Neural cell (in vitro differentiated cells): ENCODE data around the gene PPIE. TPM values are rescaled to one million over a fixed set of nuclear protein-coding genes. Genes with fewer than 3 reads are reported as not detected.

ENCODE experiments used
- H2AFZ ChIP-seq: fragments of 200-600, 300-800 bp; sonication (generic), shearing (Covaris generic); 2 replicates; pipeline ENCODE4 v1.6.0; 2014; ENCODE audit warnings: low read depth, mild to moderate bottlenecking, antibody characterized with exemption, low read length, moderate library complexity
- H3F3A ChIP-seq: fragments of 200-600 bp; shearing (Covaris generic); 2 replicates; pipeline ENCODE4 v1.6.1; 2016; ENCODE audit warnings: mild to moderate bottlenecking, moderate library complexity, mixed read lengths, antibody characterized with exemption, low read length; ENCODE audit not compliant: insufficient read depth, poor library complexity, severe bottlenecking
- H3K27ac ChIP-seq: fragments of 200-600, 300-800 bp; sonication (generic), shearing (Covaris generic); 2 replicates; pipeline ENCODE4 v1.5.1; 2014; ENCODE audit warnings: mild to moderate bottlenecking, low read length, moderate library complexity
- H3K27me3 ChIP-seq: fragments of 300-800, 200-600 bp; sonication (generic), shearing (Covaris generic); 2 replicates; pipeline ENCODE4 v1.6.0; 2014; ENCODE audit warnings: mild to moderate bottlenecking, low read depth, low read length, moderate library complexity; ENCODE audit not compliant: insufficient read depth
- H3K36me3 ChIP-seq: fragments of 300-800, 200-600 bp; sonication (generic), shearing (Covaris generic); 2 replicates; pipeline ENCODE4 v1.5.1; 2014; ENCODE audit warnings: mild to moderate bottlenecking, antibody characterized with exemption, low read length, moderate library complexity; ENCODE audit not compliant: insufficient read depth
- H3K4me2 ChIP-seq: fragments of 300-800, 200-600 bp; sonication (generic), shearing (Covaris generic); 2 replicates; pipeline ENCODE4 v1.6.0; 2014; ENCODE audit warnings: mild to moderate bottlenecking, low read length
- H3K4me3 ChIP-seq: fragments of 300-800, 200-600 bp; sonication (generic), shearing (Covaris generic); 2 replicates; pipeline ENCODE4 v1.5.1; 2014; ENCODE audit warnings: mild to moderate bottlenecking, low read length, moderate library complexity
- H3K79me2 ChIP-seq: fragments of 200-600 bp; shearing (Covaris generic); replicated peaks from 2 replicates; pipeline ENCODE4 v1.6.0; 2014; ENCODE audit warnings: mild to moderate bottlenecking, low read length, moderate library complexity; ENCODE audit not compliant: insufficient read depth
- H3K9ac ChIP-seq: fragments of 300-800, 200-600 bp; sonication (generic), shearing (Covaris generic); 2 replicates; pipeline ENCODE4 v1.6.1; 2016; ENCODE audit warnings: mild to moderate bottlenecking, low read length, mixed read lengths
- H3K9me2 ChIP-seq: fragments of 200-600 bp; shearing (Covaris generic); 2 replicates; pipeline ENCODE4 v1.6.1; 2016; ENCODE audit warnings: mild to moderate bottlenecking, low read length, mixed read lengths; ENCODE audit not compliant: insufficient read depth
- H3K9me3 ChIP-seq: fragments of 200-600, 300-800 bp; sonication (generic), shearing (Covaris generic); 2 replicates; pipeline ENCODE4 v1.6.1; 2016; ENCODE audit warnings: mild to moderate bottlenecking, mixed run types, low read length, moderate library complexity, mixed read lengths
- H4K20me1 ChIP-seq: fragments of 200-600 bp; shearing (Covaris generic); 2 replicates; pipeline ENCODE4 v1.6.1; 2016; ENCODE audit warnings: mild to moderate bottlenecking, mixed run types; ENCODE audit not compliant: insufficient read depth
- CTCF ChIP-seq: fragments of 450-650 bp; IDR thresholded peaks from 2 replicates; pipeline ENCODE4 v1.5.1; 2014; ENCODE audit warnings: antibody characterized with exemption, mild to moderate bottlenecking, moderate library complexity; ENCODE audit not compliant: poor library complexity, severe bottlenecking
- EP300 ChIP-seq: fragments of 450-650 bp; conservative IDR thresholded peaks from 2 replicates; pipeline ENCODE4 v1.6.1; 2014; ENCODE audit warnings: antibody characterized with exemption, mild to moderate bottlenecking, moderate library complexity; ENCODE audit not compliant: poor library complexity, severe bottlenecking
- EZH2 ChIP-seq: fragments of 200-600, 300-800 bp; shearing (Covaris generic), sonication (generic); IDR thresholded peaks from 2 replicates; pipeline ENCODE4 v1.6.1; 2014; ENCODE audit warnings: antibody characterized with exemption, low read length, borderline replicate concordance, mild to moderate bottlenecking; ENCODE audit not compliant: insufficient read depth, poor library complexity, severe bottlenecking
- MXI1 ChIP-seq: fragments of 450-650 bp; conservative IDR thresholded peaks from 2 replicates; pipeline ENCODE4 v1.6.1; 2014; ENCODE audit warnings: antibody characterized with exemption, mild to moderate bottlenecking; ENCODE audit not compliant: poor library complexity, severe bottlenecking
- POLR2AphosphoS5 ChIP-seq: IDR thresholded peaks from 2 replicates; pipeline ENCODE4 v1.6.1; 2012
- RAD21 ChIP-seq: fragments of 450-650 bp; conservative IDR thresholded peaks from 2 replicates; pipeline ENCODE4 v1.6.1; 2014; ENCODE audit warnings: antibody characterized with exemption, mild to moderate bottlenecking, moderate library complexity
- SMC3 ChIP-seq: fragments of 450-650 bp; conservative IDR thresholded peaks from 2 replicates; pipeline ENCODE4 v1.6.1; 2014; ENCODE audit warnings: antibody characterized with exemption, mild to moderate bottlenecking, moderate library complexity; ENCODE audit not compliant: poor library complexity
- TAF1 ChIP-seq: IDR thresholded peaks from 2 replicates; pipeline ENCODE4 v1.6.1; 2012; ENCODE audit warnings: low read depth
- polyA plus RNA-seq: library from polyadenylated mRNA; depleted of rRNA; stranded (reverse); fragments of >200 nt; gene quantifications from 2 replicates; pipeline ENCODE4 v1.2.3, GENCODE V29; 2014
- TF ChIP-seq, protein P1 (sequence below): IDR thresholded peaks from 2 replicates; pipeline ENCODE4 v1.6.1; 2012; ENCODE audit warnings: borderline replicate concordance

PPIE gene
- polyA plus RNA-seq, 1 donor from 2014 or later: 55.9 TPM

DNA sequence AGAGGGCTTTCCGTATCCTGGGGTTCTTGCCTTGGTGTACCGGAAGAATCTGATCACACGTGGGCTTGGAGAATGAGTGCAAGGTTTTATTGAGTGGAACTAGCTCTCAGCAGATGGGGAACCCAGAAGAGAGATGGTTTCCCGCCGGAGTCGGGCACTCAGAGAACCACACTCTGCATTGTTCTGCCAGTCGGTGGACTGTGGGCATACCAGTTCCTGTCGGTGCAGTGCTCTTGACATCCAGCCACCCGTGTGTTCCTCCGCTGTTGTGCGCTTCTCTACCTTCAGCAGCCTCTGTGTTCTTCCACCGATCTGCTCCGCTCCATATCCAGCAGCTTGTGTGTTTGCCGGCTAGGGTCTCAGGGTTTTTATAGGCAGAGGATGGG lies 10.8 kb upstream of the PPIE start:
- no peak overlapping the region for H2AFZ ChIP-seq
- TF ChIP-seq CTCF: no peak
- no peak for TF ChIP-seq SMC3
- no peak for TF ChIP-seq EP300
- no peak for TF ChIP-seq POLR2AphosphoS5
- TF ChIP-seq TAF1: no peak
- no peak for TF ChIP-seq RAD21
- no peak for TF ChIP-seq EZH2
- TF ChIP-seq MXI1: no peak
- TF ChIP-seq, protein P1, sequence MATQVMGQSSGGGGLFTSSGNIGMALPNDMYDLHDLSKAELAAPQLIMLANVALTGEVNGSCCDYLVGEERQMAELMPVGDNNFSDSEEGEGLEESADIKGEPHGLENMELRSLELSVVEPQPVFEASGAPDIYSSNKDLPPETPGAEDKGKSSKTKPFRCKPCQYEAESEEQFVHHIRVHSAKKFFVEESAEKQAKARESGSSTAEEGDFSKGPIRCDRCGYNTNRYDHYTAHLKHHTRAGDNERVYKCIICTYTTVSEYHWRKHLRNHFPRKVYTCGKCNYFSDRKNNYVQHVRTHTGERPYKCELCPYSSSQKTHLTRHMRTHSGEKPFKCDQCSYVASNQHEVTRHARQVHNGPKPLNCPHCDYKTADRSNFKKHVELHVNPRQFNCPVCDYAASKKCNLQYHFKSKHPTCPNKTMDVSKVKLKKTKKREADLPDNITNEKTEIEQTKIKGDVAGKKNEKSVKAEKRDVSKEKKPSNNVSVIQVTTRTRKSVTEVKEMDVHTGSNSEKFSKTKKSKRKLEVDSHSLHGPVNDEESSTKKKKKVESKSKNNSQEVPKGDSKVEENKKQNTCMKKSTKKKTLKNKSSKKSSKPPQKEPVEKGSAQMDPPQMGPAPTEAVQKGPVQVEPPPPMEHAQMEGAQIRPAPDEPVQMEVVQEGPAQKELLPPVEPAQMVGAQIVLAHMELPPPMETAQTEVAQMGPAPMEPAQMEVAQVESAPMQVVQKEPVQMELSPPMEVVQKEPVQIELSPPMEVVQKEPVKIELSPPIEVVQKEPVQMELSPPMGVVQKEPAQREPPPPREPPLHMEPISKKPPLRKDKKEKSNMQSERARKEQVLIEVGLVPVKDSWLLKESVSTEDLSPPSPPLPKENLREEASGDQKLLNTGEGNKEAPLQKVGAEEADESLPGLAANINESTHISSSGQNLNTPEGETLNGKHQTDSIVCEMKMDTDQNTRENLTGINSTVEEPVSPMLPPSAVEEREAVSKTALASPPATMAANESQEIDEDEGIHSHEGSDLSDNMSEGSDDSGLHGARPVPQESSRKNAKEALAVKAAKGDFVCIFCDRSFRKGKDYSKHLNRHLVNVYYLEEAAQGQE: no peak
- H3K9me3 ChIP-seq: no peaks in the 10 kb centered on the region
- no peak overlapping the region for H3K4me3 ChIP-seq
- H3K27ac ChIP-seq: no peak overlapping the region
- peaks cover 37% of the 10 kb centered on the region for H3K27me3 ChIP-seq
- no peaks in the 10 kb centered on the region for H4K20me1 ChIP-seq
- H3K9ac ChIP-seq: no peak overlapping the region
- H3K79me2 ChIP-seq: no peaks in the 10 kb centered on the region
- H3F3A ChIP-seq: no peaks in the 10 kb centered on the region
- H3K9me2 ChIP-seq: no peaks in the 10 kb centered on the region
- H3K36me3 ChIP-seq: no peaks in the 10 kb centered on the region
- H3K4me2 ChIP-seq: no peak overlapping the region

DNA sequence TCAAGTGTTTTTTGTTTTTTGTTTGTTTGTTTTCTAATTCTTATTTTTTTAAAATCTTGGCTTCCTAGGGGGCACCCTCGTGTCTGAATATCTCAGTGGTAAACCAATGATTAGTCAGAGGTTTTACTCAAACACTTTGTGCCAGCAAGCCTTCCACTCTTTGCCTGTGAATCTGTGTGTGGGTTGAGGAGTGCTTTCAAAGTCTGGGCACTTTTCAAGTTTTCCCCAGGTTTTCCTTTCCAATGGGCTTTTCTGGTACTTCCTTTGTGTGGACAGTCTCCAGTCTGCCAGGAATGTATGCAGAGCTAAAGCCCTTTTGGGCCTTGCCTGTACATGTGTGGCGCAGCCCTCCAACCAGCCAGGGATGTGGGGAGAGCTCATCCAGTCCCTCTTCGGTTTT lies 9.7 kb upstream of the PPIE start:
- TF ChIP-seq POLR2AphosphoS5 (no peak), RAD21 (no peak), EZH2 (no peak), CTCF (no peak), TAF1 (no peak), EP300 (no peak), SMC3 (no peak), MXI1 (no peak)
- TF ChIP-seq, protein P1: no peak
- Histone ChIP-seq H3F3A (no peaks in the 10 kb centered on the region), H3K9me3 (no peaks in the 10 kb centered on the region), H3K79me2 (no peaks in the 10 kb centered on the region), H3K4me3 (no peak overlapping the region), H3K27me3 (peaks cover 36% of the 10 kb centered on the region), H3K9me2 (no peaks in the 10 kb centered on the region), H3K36me3 (no peaks in the 10 kb centered on the region), H3K27ac (no peak overlapping the region), H3K4me2 (no peak overlapping the region), H3K9ac (no peak overlapping the region), H4K20me1 (no peaks in the 10 kb centered on the region), H2AFZ (no peak overlapping the region)
